Measurements from ENCODE around the gene NEUROG3.

NEUROG3 gene

DNA sequence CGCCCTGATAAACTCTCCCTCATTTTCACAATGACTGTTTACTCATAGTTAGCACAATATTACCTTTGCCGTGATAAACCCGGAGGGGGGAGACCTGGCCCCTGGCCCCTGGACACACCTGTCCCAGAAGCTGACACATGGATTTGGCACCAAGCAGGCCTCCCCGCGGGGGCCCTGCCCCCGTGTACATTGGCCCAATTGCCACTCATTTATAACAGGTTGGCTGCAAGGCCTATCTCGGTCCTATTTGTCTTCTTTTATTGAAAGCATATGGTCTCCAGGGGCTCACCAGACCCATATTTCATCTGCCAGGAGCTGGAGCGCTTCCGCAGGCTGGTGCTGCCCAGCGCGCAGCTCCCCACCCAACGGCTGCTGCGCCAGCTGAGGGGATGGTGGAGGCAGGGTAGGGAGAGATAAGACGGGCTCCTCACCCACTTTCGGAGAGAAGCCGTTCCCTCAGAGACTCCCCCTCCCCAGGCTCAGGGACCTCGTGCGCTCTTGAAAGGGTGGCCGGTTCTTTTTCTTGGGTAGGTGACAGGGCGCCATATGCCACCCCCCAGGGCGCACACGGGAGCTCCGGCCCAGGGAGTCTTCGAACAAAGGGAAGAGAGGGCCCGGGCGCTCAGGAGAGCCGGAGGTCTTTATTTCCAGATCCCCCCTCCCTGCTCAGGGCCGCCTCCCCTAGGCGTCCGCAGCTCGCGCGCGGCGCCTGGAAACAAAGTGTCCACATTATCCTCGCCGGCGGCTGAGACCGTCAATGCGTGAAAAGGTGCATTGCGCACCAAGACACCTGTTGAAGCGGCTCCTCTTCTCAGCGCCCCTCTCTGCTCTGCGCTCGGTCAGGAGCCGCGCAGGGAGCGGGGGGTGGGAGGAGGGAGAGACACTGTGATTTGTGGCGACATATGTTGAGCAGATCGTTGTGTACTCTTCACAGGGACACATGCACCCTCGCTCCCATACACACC, 4.3 kb upstream of the NEUROG3 start:
- Mint-ChIP-seq H3K27me3 (peaks cover 80% of the 10 kb centered on the region), H3K4me1 (peaks cover 26% of the 10 kb centered on the region), H3K9me3 (no peaks in the 10 kb centered on the region), H3K4me3 (no peak overlapping the region), H3K27ac (no peak overlapping the region)
- DNase-seq (no peak), ATAC-seq (no peak)

DNA sequence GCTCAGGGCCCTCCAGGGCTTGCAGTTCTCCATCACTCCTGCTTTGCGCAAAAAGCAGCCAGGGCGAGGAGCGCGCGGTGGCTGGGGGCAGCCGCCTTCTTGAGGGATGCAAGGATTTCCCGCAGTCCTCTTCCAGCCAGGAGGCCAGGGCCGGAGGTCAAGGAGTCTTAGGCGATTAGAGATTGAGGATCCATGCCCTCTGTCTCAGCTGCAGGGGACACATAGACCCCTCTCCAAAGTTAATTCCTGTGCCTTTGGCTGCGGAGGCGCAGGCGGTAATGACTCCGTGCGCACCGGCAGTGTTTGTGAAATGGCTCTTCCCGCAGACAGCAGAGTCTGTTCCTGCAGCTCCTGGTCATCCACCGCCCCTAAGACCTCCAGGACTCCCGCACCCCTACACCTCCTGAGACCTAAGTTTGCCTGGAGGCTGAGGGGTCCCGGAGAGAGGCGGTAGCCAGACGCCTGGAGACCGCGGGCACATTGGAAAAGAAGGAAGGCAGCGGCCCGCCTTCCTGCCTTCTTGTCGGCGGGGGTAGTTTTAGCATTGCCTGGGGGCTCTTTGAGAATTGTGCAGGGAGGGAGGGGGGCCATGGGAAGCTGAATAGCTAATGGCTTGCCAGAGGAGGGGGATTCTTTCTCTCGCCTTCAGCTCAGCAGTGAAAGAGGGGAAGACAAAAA, 3.3 kb upstream of the NEUROG3 start:
- no peak for DNase-seq
- Mint-ChIP-seq H3K4me3 (no peak overlapping the region), H3K4me1 (peaks cover 34% of the 10 kb centered on the region), H3K27ac (no peak overlapping the region), H3K27me3 (peaks cover 91% of the 10 kb centered on the region), H3K9me3 (no peaks in the 10 kb centered on the region)
- no peak for ATAC-seq

DNA sequence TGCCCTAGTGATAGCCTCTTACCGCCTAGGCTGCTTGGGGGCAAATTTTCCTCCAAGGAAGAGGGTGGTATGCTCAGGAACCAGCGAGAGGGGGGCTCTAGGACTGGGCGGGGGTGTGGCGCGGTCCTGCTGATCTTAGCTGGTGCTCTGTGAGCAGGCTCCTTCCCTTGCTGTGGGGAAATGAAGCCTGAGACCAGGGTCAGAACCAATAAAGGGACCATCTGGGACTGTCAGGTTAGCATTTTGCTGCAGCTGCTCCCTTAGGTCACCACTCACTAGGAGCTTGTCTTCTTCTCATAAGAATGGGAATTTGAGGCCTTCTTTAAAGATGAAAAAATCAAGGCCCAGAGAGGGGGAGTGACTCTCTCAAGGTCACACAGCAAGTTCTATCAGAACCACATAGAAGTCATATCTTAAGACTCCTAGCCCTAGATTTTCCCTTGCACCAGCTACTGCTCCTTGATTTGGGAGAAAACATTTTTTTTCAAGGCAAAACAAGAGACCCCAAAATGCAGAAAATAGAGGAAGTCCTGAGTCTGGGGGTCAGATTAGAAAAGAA, 2.0 kb upstream of the NEUROG3 start:
- peaks cover 47% of the 10 kb centered on the region for H3K4me1 Mint-ChIP-seq
- H3K4me3 Mint-ChIP-seq, result peak overlapping the region in 1 of 2 donors; percentile 57
- H3K27ac Mint-ChIP-seq, result no peak overlapping the region

DNA sequence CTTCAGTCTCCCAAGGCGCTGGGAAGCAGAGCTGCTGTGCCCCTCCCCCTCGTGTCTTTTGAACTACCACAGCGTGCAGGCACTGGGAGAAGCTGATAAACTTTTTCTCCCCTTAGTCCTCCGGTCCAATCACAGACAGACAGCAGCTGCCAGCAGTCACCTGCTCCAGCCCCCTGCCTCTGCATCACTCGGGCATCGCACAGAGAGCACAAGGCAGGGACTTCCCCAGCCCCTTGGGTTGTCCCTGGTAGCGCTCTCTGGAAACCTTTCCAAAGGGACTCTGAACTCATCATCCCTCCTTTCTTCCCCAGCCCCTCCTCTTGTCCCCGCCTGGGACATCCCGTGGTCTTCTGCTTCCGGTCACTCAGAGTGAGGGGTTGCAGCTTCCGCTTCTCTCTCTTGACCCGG, 1.4 kb upstream of the NEUROG3 start:
- Mint-ChIP-seq H3K4me1 (peaks cover 48% of the 10 kb centered on the region), H3K4me3 (peak overlapping the region; percentile 57 to 58)

More for the DNA sequence above, 2.0 kb upstream of the NEUROG3 start:
- DNase-seq (no peak), ATAC-seq (no peak)
- peaks cover 100% of the 10 kb centered on the region for H3K27me3 Mint-ChIP-seq
- no peaks in the 10 kb centered on the region for H3K9me3 Mint-ChIP-seq

DNA sequence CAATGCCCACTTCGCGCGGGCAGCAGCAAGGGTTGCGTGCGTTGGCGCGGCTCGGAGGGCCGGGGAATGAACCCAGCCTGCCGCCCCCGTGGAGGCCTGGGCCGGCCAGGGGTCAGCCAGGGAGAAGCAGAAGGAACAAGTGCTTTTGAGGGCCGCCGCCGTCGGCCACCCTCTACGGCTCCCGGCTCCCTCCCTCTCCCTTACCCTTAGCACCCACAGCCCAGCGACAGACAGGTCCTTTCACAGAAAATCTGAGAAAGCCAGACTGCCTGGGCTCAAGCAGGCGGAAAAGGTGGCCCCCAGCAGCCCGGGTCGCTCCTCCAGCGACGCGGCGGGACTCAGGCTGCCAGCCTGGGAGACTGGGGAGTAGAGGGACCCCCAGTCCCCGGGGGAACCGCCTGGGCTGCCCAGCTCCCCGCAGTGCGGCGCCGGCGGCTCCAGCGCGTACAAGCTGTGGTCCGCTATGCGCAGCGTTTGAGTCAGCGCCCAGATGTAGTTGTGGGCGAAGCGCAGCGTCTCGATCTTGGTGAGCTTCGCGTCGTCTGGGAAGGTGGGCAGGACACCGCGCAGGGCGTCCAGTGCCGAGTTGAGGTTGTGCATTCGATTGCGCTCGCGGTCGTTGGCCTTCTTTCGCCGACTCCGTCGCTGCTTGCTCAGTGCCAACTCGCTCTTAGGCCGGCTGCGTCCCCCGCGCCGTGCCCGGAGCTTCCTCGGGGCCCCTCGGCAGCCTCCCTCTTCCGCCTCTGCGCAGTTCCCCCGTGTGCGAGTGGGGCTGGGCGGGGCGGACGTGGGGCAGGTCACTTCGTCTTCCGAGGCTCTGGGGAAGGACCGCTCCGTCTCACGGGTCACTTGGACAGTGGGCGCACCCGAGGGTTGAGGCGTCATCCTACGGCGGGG, 815 bp downstream of the NEUROG3 start:
- DNase-seq, result peak; percentile 47
- Mint-ChIP-seq H3K4me3 (peak overlapping the region; percentile 81 to 90), H3K27ac (peak overlapping the region in 1 of 2 donors; percentile 34), H3K27me3 (peaks cover 100% of the 10 kb centered on the region), H3K4me1 (peaks cover 48% of the 10 kb centered on the region), H3K9me3 (no peaks in the 10 kb centered on the region)
- ATAC-seq, result peak; percentile 80

More for the DNA sequence above, 1.4 kb upstream of the NEUROG3 start:
- H3K27me3 Mint-ChIP-seq, result peaks cover 100% of the 10 kb centered on the region
- no peaks in the 10 kb centered on the region for H3K9me3 Mint-ChIP-seq
- DNase-seq, result no peak
- H3K27ac Mint-ChIP-seq, result peak overlapping the region in 1 of 2 donors; percentile 21
- no peak for ATAC-seq

DNA sequence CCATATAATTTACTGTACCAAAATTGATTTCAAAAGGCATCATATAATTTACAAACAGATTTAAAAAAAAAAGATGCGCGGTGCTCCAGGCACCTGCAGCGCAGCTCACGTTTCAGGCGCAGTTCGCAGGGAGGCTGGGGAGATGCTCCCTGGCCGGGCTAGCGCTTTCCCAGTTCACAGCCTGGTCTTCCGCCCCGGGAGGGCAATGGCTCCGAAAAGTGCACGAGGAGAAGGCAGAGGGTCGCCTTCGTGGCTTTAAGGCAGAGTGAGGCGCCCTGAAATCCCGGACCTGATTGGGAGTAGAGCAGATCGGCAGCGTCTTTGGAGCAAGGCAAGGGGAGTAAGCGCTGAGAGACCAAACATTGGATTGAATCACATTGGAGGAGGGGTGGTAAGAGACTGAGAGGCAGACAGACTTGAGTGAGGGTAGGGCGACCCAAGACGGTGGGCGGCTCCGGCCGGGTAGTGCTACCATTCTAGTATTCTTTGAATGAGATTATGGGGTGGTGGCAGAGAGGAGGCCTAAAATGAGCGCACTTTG, 1.5 kb downstream of the NEUROG3 start:
- no peaks in the 10 kb centered on the region for H3K9me3 Mint-ChIP-seq
- DNase-seq (no peak), ATAC-seq (no peak)
- peak overlapping the region in 1 of 2 donors; percentile 95 for H3K27ac Mint-ChIP-seq
- peaks cover 100% of the 10 kb centered on the region for H3K27me3 Mint-ChIP-seq
- H3K4me1 Mint-ChIP-seq, result peaks cover 48% of the 10 kb centered on the region
- peak overlapping the region; percentile 49 to 78 for H3K4me3 Mint-ChIP-seq

DNA sequence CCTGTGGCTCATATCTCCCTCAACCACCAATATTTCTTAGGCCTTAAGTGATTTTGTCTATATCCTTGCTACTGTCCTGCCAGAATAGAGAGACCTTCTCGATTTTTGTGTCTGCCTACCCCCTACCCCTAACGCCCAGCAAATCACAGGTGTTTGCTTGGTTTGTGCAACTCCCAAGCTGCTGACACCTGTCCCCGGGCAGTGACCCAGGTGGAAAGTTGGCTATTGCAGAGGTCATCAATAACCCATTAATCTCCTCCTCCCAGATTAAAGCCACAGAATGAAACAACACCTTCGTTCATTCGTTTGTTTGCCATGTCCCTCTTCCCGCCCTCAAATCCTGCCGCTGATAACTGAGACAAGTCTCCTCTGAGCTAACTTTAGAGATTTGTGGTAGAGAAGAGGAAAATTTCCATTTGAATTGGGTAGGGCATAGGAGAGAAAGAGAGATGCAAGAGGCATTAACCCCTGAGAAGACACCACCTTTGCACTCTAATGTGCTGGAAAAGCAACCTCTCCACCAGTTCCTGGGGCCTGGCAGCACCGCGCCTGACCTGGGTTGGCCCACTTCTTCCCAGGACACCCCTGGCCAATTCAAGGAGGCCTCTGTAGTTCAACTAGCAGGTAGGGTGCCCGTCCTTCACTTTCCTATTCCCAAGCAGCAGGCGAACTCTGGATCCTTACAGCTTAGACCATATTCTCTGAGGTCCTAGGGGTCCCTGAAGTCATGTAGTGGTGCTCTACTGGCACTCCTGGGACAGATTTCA, 3.0 kb downstream of the NEUROG3 start:
- ATAC-seq (no peak), DNase-seq (no peak)
- H3K4me1 Mint-ChIP-seq, result peaks cover 48% of the 10 kb centered on the region
- peaks cover 100% of the 10 kb centered on the region for H3K27me3 Mint-ChIP-seq
- no peak overlapping the region for H3K4me3 Mint-ChIP-seq
- H3K9me3 Mint-ChIP-seq, result no peaks in the 10 kb centered on the region
- peak overlapping the region in 1 of 2 donors; percentile 60 for H3K27ac Mint-ChIP-seq

DNA sequence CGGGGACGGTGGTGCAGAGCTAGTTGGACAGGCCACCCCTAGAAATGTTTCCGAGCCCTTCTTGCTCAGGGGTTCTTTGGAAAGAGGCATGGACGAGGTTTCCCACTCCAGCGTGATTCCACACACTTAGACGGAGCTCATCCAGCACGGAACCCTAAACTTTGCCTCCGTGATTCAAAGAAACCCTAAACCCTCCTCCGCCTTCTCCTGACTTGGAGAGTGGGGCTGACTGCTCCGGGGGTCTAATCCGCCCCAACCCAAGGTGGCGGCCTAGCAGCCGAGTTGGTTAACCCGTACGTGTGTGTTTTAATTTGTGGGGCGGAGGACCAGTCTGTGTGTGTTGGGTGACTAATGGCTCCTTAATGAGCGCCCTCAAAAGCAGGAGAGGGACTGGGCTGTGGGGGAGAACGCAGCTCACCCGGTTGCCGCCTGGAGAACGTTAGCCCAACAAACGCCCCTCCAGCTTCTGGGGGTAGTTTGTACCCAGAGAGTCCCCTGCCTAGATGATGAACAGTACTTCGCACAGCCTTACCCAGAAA, 3.8 kb downstream of the NEUROG3 start:
- H3K27ac Mint-ChIP-seq, result no peak overlapping the region
- peaks cover 42% of the 10 kb centered on the region for H3K4me1 Mint-ChIP-seq
- DNase-seq (no peak), ATAC-seq (no peak)
- H3K4me3 Mint-ChIP-seq, result no peak overlapping the region
- H3K27me3 Mint-ChIP-seq, result peaks cover 98% of the 10 kb centered on the region
- H3K9me3 Mint-ChIP-seq, result no peaks in the 10 kb centered on the region

DNA sequence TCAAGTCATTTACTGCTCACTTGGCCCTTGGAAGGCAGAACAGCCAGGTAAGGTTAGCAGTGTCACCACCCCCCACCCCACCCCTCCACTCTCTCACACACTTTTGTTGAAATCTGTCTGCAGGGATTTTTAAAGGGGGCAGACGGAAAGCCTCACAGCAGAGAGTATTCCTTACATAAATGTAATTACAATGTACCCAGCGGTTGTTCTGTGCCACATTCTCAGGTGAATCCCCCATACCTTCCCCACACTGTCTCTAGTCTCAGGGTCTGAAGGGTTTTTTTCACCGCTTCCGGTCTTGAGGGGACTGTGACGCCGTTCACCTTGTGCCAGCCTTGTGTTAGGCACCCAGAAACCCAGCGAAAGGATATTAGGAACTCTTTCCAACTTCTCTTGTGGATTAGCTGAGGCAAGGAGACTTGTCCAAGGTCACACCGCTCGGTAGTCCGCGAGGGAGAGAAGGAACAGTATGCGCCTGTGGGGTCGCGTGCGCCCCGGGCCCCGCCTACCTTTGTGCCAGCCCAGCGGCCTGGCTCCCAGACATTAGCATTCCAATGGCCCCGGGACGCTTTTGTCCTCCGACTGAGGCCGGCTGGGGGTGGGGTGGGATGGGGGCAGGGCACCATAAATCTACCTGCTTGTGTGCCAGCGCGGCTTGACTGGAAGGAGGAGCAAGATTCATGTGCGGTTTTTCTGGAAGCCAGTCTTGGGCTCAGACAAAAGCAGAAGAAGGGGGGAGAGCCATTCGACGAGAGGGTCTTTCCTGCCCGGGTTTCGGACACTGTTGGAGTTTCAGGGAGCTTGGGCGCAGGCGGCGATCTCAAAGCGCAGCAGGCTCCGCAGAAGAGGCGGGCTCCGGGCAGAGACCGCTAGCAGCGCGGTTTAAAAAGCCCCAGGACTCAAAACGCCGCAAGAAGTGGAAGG, 4.5 kb downstream of the NEUROG3 start:
- H3K9me3 Mint-ChIP-seq, result no peaks in the 10 kb centered on the region
- DNase-seq, result no peak
- peaks cover 96% of the 10 kb centered on the region for H3K27me3 Mint-ChIP-seq
- H3K27ac Mint-ChIP-seq, result no peak overlapping the region
- no peak overlapping the region for H3K4me3 Mint-ChIP-seq
- ATAC-seq, result no peak
- peaks cover 34% of the 10 kb centered on the region for H3K4me1 Mint-ChIP-seq

DNA sequence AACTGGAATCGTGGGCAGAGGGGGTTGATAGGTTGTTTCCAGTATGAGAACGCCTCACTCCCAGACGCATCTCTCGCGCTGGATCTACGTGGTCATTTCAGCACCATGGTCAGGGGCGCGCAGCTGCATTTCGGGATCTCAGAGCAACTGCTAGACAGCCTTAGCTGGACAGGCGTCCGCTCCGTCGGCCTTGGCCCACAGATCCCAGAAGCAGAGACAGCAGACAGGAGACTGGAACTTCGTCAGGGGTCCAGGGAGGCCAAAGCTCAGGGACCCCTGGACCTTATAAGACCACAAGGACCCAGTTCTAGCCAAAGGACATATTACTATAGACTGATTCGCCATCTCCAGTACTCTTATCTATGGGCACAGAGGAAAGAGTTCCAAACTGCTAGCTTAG, 5.3 kb downstream of the NEUROG3 start:
- Mint-ChIP-seq H3K4me1 (peaks cover 26% of the 10 kb centered on the region), H3K27ac (no peak overlapping the region), H3K9me3 (no peaks in the 10 kb centered on the region), H3K4me3 (no peak overlapping the region), H3K27me3 (peaks cover 88% of the 10 kb centered on the region)
- no peak for ATAC-seq
- peak in 1 of 2 donors; percentile 24 for DNase-seq

DNA sequence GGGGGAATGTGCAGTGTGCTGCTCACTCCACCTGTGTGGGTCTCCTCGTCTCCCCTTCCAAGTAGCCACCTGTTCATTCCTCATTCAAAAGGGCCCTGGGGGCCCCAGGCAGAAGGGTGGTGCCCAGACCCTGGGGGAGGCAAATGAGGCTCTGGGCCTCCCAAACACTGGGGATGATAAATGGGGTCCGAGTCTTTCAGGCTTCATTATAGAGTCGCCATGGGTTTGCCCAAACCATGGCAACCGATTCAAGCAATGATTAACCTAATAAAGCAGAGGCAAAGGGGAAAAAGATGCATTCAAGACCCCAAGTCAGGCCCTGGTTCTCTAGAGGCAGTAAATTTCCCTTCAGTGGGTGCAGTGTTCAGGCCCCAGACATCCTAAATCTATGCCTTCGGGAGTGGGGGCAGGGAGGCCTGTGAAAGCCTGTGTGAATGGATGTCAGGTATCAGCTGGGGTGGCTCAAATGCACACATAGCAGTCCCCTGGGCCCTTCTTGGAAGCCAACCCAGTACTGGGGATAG, 10.4 kb downstream of the NEUROG3 start:
- Mint-ChIP-seq H3K4me1 (peaks cover 13% of the 10 kb centered on the region), H3K27me3 (peaks cover 37% of the 10 kb centered on the region), H3K27ac (no peak overlapping the region), H3K4me3 (no peak overlapping the region), H3K9me3 (no peaks in the 10 kb centered on the region)
- no peak for DNase-seq
- ATAC-seq, result no peak

DNA sequence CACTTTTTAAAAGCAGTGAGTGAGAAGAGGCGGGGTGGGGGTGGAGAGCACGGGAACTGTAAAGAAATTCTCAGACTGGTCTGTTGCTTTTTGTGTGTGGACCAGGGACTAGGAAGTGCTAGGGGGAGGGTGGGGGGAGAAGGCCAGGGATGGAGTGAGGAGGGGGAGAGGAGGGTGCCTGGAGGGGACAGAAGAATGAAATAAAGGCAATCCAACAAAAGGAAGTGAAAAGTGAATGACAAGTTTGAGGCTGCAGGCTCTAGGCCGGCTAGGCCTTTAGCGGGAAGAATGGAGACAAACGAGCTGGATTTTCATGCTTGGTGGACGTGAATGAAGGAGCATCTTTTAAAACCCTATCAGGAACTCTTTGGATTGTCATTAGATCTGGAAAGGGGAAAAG, 13.7 kb downstream of the NEUROG3 start:
- H3K4me1 Mint-ChIP-seq, result peaks cover 13% of the 10 kb centered on the region
- H3K9me3 Mint-ChIP-seq, result no peaks in the 10 kb centered on the region
- H3K27me3 Mint-ChIP-seq, result peaks cover 6% of the 10 kb centered on the region
- no peak overlapping the region for H3K4me3 Mint-ChIP-seq
- DNase-seq (no peak), ATAC-seq (no peak)
- H3K27ac Mint-ChIP-seq, result no peak overlapping the region

DNA sequence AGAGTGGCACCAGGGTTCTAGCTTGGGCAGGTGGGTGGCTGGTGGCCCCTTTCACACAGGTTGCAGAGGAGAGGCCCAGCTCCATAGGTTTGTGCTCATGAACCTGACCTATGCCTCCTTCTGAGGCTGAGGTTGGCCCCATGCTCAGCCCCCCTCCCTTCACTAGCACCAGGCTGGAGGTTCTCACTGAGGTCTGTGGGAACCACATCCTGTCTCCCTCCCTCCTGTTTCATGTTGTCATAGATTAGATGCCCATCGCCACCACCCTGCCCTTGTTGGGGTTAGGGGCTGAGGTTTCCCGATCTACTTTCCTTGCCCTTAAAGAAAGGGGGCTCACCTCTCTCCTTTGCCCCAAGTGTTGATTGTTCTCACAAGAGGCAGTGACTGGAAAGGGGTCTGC, 14.7 kb downstream of the NEUROG3 start:
- H3K4me3 Mint-ChIP-seq, result no peak overlapping the region
- peak; percentile 90 for ATAC-seq
- peaks cover 13% of the 10 kb centered on the region for H3K4me1 Mint-ChIP-seq

More for the DNA sequence above, 14.7 kb downstream of the NEUROG3 start:
- peak in 1 of 2 donors; percentile 22 for DNase-seq
- no peaks in the 10 kb centered on the region for H3K9me3 Mint-ChIP-seq
- H3K27me3 Mint-ChIP-seq, result peaks cover 2% of the 10 kb centered on the region
- peak overlapping the region in 1 of 2 donors; percentile 35 for H3K27ac Mint-ChIP-seq

Measured in stimulated activated naive CD8-positive, alpha-beta T cell treated with anti-CD3 and anti-CD28 coated beads, Interleukin-15, amount 100 ng/mL, for 72 hours (primary cell).